ENCODE data around the gene BCAS3.
A peak's percentile ranks its signal among the peaks of the same experiment; 100 is the strongest.
"Not testable (repeated sequence)": the region's sequence is repeated elsewhere in the genome, so short reads cannot be mapped to it uniquely, and the experiment has no call there.

The BCAS3 gene

DNA sequence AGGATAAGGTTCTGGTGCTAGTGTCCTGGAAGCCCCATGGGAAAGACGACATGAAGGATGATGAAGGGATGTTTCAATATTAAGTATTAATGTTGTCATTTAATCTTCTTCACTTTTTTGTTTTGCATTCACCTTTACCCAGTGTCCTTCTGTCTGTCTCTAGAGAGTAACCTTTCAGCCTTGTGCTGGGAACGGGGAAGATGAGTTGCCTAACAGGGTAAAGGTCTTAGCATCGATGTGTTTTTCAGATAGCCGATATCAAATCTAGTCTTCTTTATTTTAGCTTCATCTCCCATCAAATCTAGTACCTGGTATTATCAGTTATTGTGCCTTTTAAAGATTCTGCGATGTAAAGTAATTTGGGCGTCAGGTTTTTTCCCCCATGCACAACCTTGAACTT lies 125.4 kb downstream of the BCAS3 start:
- H3K4me1 ChIP-seq (ENCODE audit: insufficient read depth, poor library complexity, severe bottlenecking), result no peaks in the 10 kb centered on the region
- H3K27ac ChIP-seq (ENCODE audit: poor library complexity, severe bottlenecking), result no peak overlapping the region
- H3K36me3 ChIP-seq (ENCODE audit: low read depth), result no peaks in the 10 kb centered on the region
- TF ChIP-seq CTCF (IDR thresholded peaks at IDR 0.05; ENCODE audit: poor library complexity, severe bottlenecking), result no peak
- ATAC-seq (ENCODE audit: low read depth), result no peak
- H3K9me3 ChIP-seq (ENCODE audit: severe bottlenecking), result no peaks in the 10 kb centered on the region
- H3K27me3 ChIP-seq (ENCODE audit: insufficient read depth, poor library complexity, severe bottlenecking), result no peaks in the 10 kb centered on the region
- H3K4me3 ChIP-seq (ENCODE audit: severe bottlenecking), result no peak overlapping the region
- DNase-seq (ENCODE audit: low spot score), result no peak

GRCh38 chr17:60804831-60805230 lies 127.2 kb downstream of the BCAS3 start:
- no peak for TF ChIP-seq CTCF (IDR thresholded peaks at IDR 0.05; ENCODE audit: poor library complexity, severe bottlenecking)

DNA sequence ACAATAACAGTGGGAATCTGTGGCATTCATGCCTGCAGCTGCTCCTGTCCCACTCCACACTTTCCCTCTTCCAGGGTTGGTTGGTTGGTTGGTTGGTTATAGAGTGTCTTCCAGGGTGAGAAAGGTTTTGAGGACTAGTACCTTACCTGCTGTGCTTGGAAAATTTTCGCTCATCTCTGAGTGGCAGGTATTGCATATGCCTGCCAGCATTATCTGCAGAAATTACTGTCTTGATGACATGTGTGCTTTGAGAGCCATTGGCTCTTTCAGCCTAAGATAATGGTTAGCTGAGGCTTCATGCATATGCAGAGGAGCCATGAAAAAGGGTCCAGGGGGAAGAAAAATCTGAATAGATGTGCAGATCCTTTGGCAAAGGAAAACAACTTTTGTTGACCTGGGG lies 131.8 kb downstream of the BCAS3 start:
- Histone ChIP-seq H3K4me3 (ENCODE audit: severe bottlenecking) (no peak overlapping the region), H3K27ac (ENCODE audit: poor library complexity, severe bottlenecking) (no peak overlapping the region), H3K9me3 (ENCODE audit: severe bottlenecking) (no peaks in the 10 kb centered on the region), H3K4me1 (ENCODE audit: insufficient read depth, poor library complexity, severe bottlenecking) (no peaks in the 10 kb centered on the region), H3K27me3 (ENCODE audit: insufficient read depth, poor library complexity, severe bottlenecking) (no peaks in the 10 kb centered on the region), H3K36me3 (ENCODE audit: low read depth) (no peaks in the 10 kb centered on the region)
- DNase-seq (ENCODE audit: low spot score) (no peak), ATAC-seq (ENCODE audit: low read depth) (no peak)
- TF ChIP-seq CTCF (IDR thresholded peaks at IDR 0.05; ENCODE audit: poor library complexity, severe bottlenecking), result no peak

More at GRCh38 chr17:60804831-60805230, 127.2 kb downstream of the BCAS3 start:
- no peak overlapping the region for H3K27ac ChIP-seq (ENCODE audit: poor library complexity, severe bottlenecking)
- H3K36me3 ChIP-seq (ENCODE audit: low read depth), result no peaks in the 10 kb centered on the region
- no peaks in the 10 kb centered on the region for H3K9me3 ChIP-seq (ENCODE audit: severe bottlenecking)
- no peaks in the 10 kb centered on the region for H3K4me1 ChIP-seq (ENCODE audit: insufficient read depth, poor library complexity, severe bottlenecking)
- no peak overlapping the region for H3K4me3 ChIP-seq (ENCODE audit: severe bottlenecking)
- no peak for ATAC-seq (ENCODE audit: low read depth)
- H3K27me3 ChIP-seq (ENCODE audit: insufficient read depth, poor library complexity, severe bottlenecking), result no peaks in the 10 kb centered on the region
- DNase-seq (ENCODE audit: low spot score), result no peak

DNA sequence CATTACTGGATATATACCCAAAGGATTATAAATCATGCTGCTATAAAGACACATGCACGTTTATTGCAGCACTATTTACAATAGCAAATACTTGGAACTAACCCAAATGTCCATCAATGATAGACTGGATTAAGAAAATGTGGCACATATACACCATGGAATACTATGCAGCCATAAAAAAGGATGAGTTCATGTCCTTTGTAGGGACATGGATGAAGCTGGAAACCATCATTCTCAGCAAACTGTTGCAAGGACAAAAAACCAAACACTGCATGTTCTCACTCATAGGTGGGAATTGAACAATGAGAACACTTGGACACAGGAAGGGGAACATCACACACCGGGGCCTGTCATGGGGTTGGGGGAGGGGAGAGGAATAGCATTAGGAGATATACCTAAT lies 137.3 kb downstream of the BCAS3 start:
- H3K9me3 ChIP-seq (ENCODE audit: severe bottlenecking); H3K4me1 ChIP-seq (ENCODE audit: insufficient read depth, poor library complexity, severe bottlenecking); H3K27me3 ChIP-seq (ENCODE audit: insufficient read depth, poor library complexity, severe bottlenecking); H3K4me3 ChIP-seq (ENCODE audit: severe bottlenecking); DNase-seq (ENCODE audit: low spot score); H3K27ac ChIP-seq (ENCODE audit: poor library complexity, severe bottlenecking); H3K36me3 ChIP-seq (ENCODE audit: low read depth); ATAC-seq (ENCODE audit: low read depth): not testable (repeated sequence)

DNA sequence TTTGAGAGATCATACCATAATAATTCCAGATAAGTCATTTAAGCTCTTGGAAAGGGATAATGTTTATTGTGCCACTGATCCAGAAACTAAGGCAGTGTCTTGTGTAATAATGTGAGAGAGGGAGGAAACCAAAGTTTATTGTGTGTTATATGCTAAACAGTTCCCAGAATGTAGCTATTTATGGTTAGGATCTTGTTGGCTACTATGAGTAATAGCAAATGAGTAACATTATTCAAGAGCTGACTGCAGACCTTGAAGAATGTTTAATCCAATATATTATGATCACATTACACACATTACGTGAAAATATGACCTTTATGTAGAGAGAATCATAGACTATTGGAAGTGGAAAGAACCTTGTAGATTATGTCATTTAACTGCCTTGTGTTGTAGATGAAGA lies 139.5 kb downstream of the BCAS3 start:
- Histone ChIP-seq H3K4me1 (ENCODE audit: insufficient read depth, poor library complexity, severe bottlenecking) (peaks cover 3% of the 10 kb centered on the region), H3K4me3 (ENCODE audit: severe bottlenecking) (no peak overlapping the region), H3K36me3 (ENCODE audit: low read depth) (no peaks in the 10 kb centered on the region), H3K27me3 (ENCODE audit: insufficient read depth, poor library complexity, severe bottlenecking) (no peaks in the 10 kb centered on the region), H3K27ac (ENCODE audit: poor library complexity, severe bottlenecking) (no peak overlapping the region), H3K9me3 (ENCODE audit: severe bottlenecking) (no peaks in the 10 kb centered on the region)
- peak; percentile 93 for ATAC-seq (ENCODE audit: low read depth)
- no peak for DNase-seq (ENCODE audit: low spot score)
- no peak for TF ChIP-seq CTCF (IDR thresholded peaks at IDR 0.05; ENCODE audit: poor library complexity, severe bottlenecking)

Measured in RWPE2 (cell line).